HG03571 (cell line): Measurements from ENCODE around the gene LITAF.

Experiments
- ATAC-seq: cut with Tn5 transposase; IDR thresholded peaks from one replicate; pipeline ENCODE4 v1.9.1; 2021; ENCODE audit not compliant: unreplicated experiment

LITAF gene

GRCh38 chr16:11554053-11554452, 32.7 kb downstream of the LITAF start:
- no peak for ATAC-seq

- ATAC-seq: no peak
These were observed 33.3 kb downstream of the LITAF start for GRCh38 chr16:11553371-11553770.

GRCh38 chr16:11552440-11552839, 34.3 kb downstream of the LITAF start:
- no peak for ATAC-seq

- ATAC-seq: no peak
These were observed 34.9 kb downstream of the LITAF start for GRCh38 chr16:11551842-11552241.

GRCh38 chr16:11550791-11551498, 35.8 kb downstream of the LITAF start:
- no peak for ATAC-seq

GRCh38 chr16:11547118-11547916, 39.4 kb downstream of the LITAF start:
- no peak for ATAC-seq

- ATAC-seq: no peak
These were observed 40.1 kb downstream of the LITAF start for GRCh38 chr16:11546608-11547061.

- no peak for ATAC-seq
These were observed 42.9 kb downstream of the LITAF start for GRCh38 chr16:11543661-11544393.

GRCh38 chr16:11542069-11542744, 44.5 kb downstream of the LITAF start:
- ATAC-seq: no peak

- no peak for ATAC-seq
These were observed 47.1 kb downstream of the LITAF start for GRCh38 chr16:11539641-11540050.

- ATAC-seq: no peak
These were observed 47.8 kb downstream of the LITAF start for GRCh38 chr16:11538880-11539279.

- no peak for ATAC-seq
These were observed 50.4 kb downstream of the LITAF start for GRCh38 chr16:11536104-11536866.

GRCh38 chr16:11535494-11535893, 51.2 kb downstream of the LITAF start:
- no peak for ATAC-seq

- ATAC-seq: no peak
These were observed 52.5 kb downstream of the LITAF start for GRCh38 chr16:11534262-11534661.

- no peak for ATAC-seq
These were observed 53.1 kb downstream of the LITAF start for GRCh38 chr16:11533588-11533987.

GRCh38 chr16:11530171-11530940, 56.4 kb downstream of the LITAF start:
- no peak for ATAC-seq

- ATAC-seq: no peak
These were observed 57.4 kb downstream of the LITAF start for GRCh38 chr16:11529285-11529684.

- no peak for ATAC-seq
These were observed 58.7 kb downstream of the LITAF start for GRCh38 chr16:11528053-11528452.

- ATAC-seq: no peak
These were observed 59.9 kb downstream of the LITAF start for GRCh38 chr16:11526655-11527350.
